ENCODE data around the gene RHBDF2. TPM values are rescaled to one million over a fixed set of nuclear protein-coding genes. Genes with fewer than 3 reads are reported as not detected.

Gene RHBDF2
- total RNA-seq, 4 donors from 2014 or later = 11.3 to 47.4 (median 23.2) TPM

- Histone ChIP-seq H3K27me3 (peaks cover 10% of the 10 kb centered on the region), H3K27ac (no peak overlapping the region), H3K4me1 (peaks cover 8 to 25% (median 13%) of the 10 kb centered on the region in 4 donors), H3K36me3 (no peaks in the 10 kb centered on the region), H3K4me3 (no peak overlapping the region), H3K9me3 (no peaks in the 10 kb centered on the region)
- DNase-seq = no peak
- in situ Hi-C loops (cut with MboI; ENCODE audit: low pct_ligation_motif_present in 1 of 4, low pct_unique_long_range_greater_than_20kb in 1 of 4, low sequenced_read_pairs in 3 of 4) = loop anchor here in 1 of 4 donors (25.0 kb wide), 1 partner anchor 165 kb away; the partner anchor contains the start of gene MXRA7
- 79 to 86% methylated on average over 2 of the region's 2 CpGs for WGBS, 2 donors (ENCODE audit: low coverage in 1 of 2)
- TF ChIP-seq POLR2A (IDR thresholded peaks at IDR 0.05) = no peak
- no peak for TF ChIP-seq POLR2AphosphoS5 (IDR thresholded peaks at IDR 0.05)
- TF ChIP-seq CTCF (IDR thresholded peaks at IDR 0.05) = no peak
- no peak for TF ChIP-seq EP300 (IDR thresholded peaks at IDR 0.05; ENCODE audit: low read depth)
- intact Hi-C loops (cut with DNase I; ENCODE audit: low total_unique reads) = no loop called here
Observed at GRCh38 chr17:76547642-76548202, 46.5 kb upstream of the RHBDF2 start.

GRCh38 chr17:76547183-76547641 lies 46.0 kb upstream of the RHBDF2 start:
- no peak overlapping the region for H3K4me3 ChIP-seq
- 53 to 67% methylated on average over 1 to 3 of the region's 3 CpGs for WGBS, 2 donors (ENCODE audit: low coverage in 1 of 2)
- DNase-seq = peak; percentile 67
- no peak overlapping the region for H3K27ac ChIP-seq
- H3K4me1 ChIP-seq = peaks cover 8 to 25% (median 13%) of the 10 kb centered on the region in 4 donors
- intact Hi-C loops (cut with DNase I; ENCODE audit: low total_unique reads) = no loop called here
- TF ChIP-seq EP300 (IDR thresholded peaks at IDR 0.05; ENCODE audit: low read depth) (no peak), CTCF (IDR thresholded peaks at IDR 0.05) (peak; percentile 54 to 69 (median 58))
- H3K36me3 ChIP-seq = no peaks in the 10 kb centered on the region
- in situ Hi-C loops (cut with MboI; ENCODE audit: low pct_ligation_motif_present in 1 of 4, low pct_unique_long_range_greater_than_20kb in 1 of 4, low sequenced_read_pairs in 3 of 4) = loop anchor here in 1 of 4 donors (25.0 kb wide), 1 partner anchor 165 kb away; the partner anchor contains the start of gene MXRA7
- peaks cover 10% of the 10 kb centered on the region for H3K27me3 ChIP-seq
- no peaks in the 10 kb centered on the region for H3K9me3 ChIP-seq

GRCh38 chr17:76546556-76547182 lies 45.4 kb upstream of the RHBDF2 start:
- peaks cover 10% of the 10 kb centered on the region for H3K27me3 ChIP-seq
- peaks cover 8 to 25% (median 13%) of the 10 kb centered on the region in 4 donors for H3K4me1 ChIP-seq
- TF ChIP-seq EP300 (IDR thresholded peaks at IDR 0.05; ENCODE audit: low read depth) (no peak), POLR2A (IDR thresholded peaks at IDR 0.05) (no peak), POLR2AphosphoS5 (IDR thresholded peaks at IDR 0.05) (no peak)
- in situ Hi-C loops (cut with MboI; ENCODE audit: low pct_ligation_motif_present in 1 of 4, low pct_unique_long_range_greater_than_20kb in 1 of 4, low sequenced_read_pairs in 3 of 4) = loop anchor here in 1 of 4 donors (25.0 kb wide), 1 partner anchor 166 kb away; the partner anchor contains the start of gene MXRA7
- intact Hi-C loops (cut with DNase I; ENCODE audit: low total_unique reads) = no loop called here
- no peak for DNase-seq
- no peaks in the 10 kb centered on the region for H3K9me3 ChIP-seq
- 57 to 64% methylated on average over 6 to 11 of the region's 11 CpGs for WGBS, 2 donors (ENCODE audit: low coverage in 1 of 2)
- no peak overlapping the region for H3K27ac ChIP-seq
- no peak overlapping the region for H3K4me3 ChIP-seq
- H3K36me3 ChIP-seq = no peaks in the 10 kb centered on the region

- WGBS, 2 donors (ENCODE audit: low coverage in 1 of 2) = 73% methylated on average over 10 of the region's 13 CpGs; no CpG with 5 or more reads in 1 of the 2 donors
- DNase-seq = no peak
- intact Hi-C loops (cut with DNase I; ENCODE audit: low total_unique reads) = no loop called here
- TF ChIP-seq POLR2A (IDR thresholded peaks at IDR 0.05) (no peak), POLR2AphosphoS5 (IDR thresholded peaks at IDR 0.05) (no peak), EP300 (IDR thresholded peaks at IDR 0.05; ENCODE audit: low read depth) (no peak), CTCF (IDR thresholded peaks at IDR 0.05) (no peak)
- peaks cover 8 to 25% (median 14%) of the 10 kb centered on the region in 4 donors for H3K4me1 ChIP-seq
- no peak overlapping the region for H3K27ac ChIP-seq
- no peaks in the 10 kb centered on the region for H3K36me3 ChIP-seq
- H3K9me3 ChIP-seq = no peaks in the 10 kb centered on the region
- no peak overlapping the region for H3K4me3 ChIP-seq
- in situ Hi-C loops (cut with MboI; ENCODE audit: low pct_ligation_motif_present in 1 of 4, low pct_unique_long_range_greater_than_20kb in 1 of 4, low sequenced_read_pairs in 3 of 4) = loop anchor here in 1 of 4 donors (25.0 kb wide), 1 partner anchor 166 kb away; the partner anchor contains the start of gene MXRA7
- peaks cover 10% of the 10 kb centered on the region for H3K27me3 ChIP-seq
Observed at GRCh38 chr17:76545918-76546555, 44.8 kb upstream of the RHBDF2 start.
